A673 (cell line): ENCODE results near the gene WHRN.

Experiments
- EZH2 ChIP-seq: fragments of 200-600 bp; sonication (generic); IDR thresholded peaks from 2 replicates; pipeline ENCODE4 v1.6.1; 2017; ENCODE audit warnings: borderline replicate concordance, low read depth, mild to moderate bottlenecking, mixed read lengths, antibody characterized with exemption, low read length; ENCODE audit not compliant: poor library complexity, severe bottlenecking
- TF ChIP-seq, protein P1 (sequence below): fragments of 300-800, 200-600 bp; sonication (generic); conservative IDR thresholded peaks from 2 replicates; pipeline ENCODE4 v1.5.1; 2017; ENCODE audit warnings: low read depth, mild to moderate bottlenecking, antibody characterized with exemption, low read length, moderate library complexity, mixed read lengths

DNA sequence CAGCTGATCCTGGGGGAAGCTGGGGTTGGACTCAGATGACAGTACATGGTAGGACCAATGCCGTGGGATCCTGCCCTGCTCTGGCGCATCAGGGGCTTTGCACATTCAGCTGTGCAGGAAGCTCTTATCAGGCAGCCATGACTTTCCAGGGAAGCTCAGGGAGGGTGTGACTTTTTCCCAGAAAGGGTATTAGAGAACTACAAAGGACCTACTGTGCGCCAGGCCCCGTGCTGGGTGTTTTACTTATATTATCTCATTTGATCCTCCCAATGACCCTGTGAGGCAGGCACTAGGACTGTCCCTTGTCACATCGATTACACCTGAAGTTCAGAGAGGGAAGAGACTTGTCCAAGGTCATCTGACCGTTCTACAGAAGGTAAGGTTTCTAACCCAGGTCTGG, 93.8 kb downstream of the WHRN start:
- TF ChIP-seq, protein P1, sequence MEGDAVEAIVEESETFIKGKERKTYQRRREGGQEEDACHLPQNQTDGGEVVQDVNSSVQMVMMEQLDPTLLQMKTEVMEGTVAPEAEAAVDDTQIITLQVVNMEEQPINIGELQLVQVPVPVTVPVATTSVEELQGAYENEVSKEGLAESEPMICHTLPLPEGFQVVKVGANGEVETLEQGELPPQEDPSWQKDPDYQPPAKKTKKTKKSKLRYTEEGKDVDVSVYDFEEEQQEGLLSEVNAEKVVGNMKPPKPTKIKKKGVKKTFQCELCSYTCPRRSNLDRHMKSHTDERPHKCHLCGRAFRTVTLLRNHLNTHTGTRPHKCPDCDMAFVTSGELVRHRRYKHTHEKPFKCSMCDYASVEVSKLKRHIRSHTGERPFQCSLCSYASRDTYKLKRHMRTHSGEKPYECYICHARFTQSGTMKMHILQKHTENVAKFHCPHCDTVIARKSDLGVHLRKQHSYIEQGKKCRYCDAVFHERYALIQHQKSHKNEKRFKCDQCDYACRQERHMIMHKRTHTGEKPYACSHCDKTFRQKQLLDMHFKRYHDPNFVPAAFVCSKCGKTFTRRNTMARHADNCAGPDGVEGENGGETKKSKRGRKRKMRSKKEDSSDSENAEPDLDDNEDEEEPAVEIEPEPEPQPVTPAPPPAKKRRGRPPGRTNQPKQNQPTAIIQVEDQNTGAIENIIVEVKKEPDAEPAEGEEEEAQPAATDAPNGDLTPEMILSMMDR: no peak
- TF ChIP-seq EZH2: no peak
